ENCODE results near the gene UBE2K. TPM values are rescaled to one million over a fixed set of nuclear protein-coding genes. Genes with fewer than 3 reads are reported as not detected.

The UBE2K gene
- total and polyA plus RNA-seq, 2 donors from 2014 or later: 56.7 to 59.6 TPM

GRCh38 chr4:39761005-39761667, 63.2 kb downstream of the UBE2K start:
- H3K9me3 ChIP-seq (ENCODE audit: control insufficient read depth in 2 of 3, insufficient read depth in 1 of 3, low read length in 3 of 3): no peaks in the 10 kb centered on the region
- no peak for TF ChIP-seq CTCF (IDR thresholded peaks at IDR 0.05; ENCODE audit: borderline replicate concordance, extremely low read depth, insufficient read depth)
- H3K27me3 ChIP-seq (ENCODE audit: control insufficient read depth, insufficient read depth, low read length): no peaks in the 10 kb centered on the region
- H3K4me1 ChIP-seq (ENCODE audit: control insufficient read depth in 2 of 3, insufficient read depth in 2 of 3, low read depth in 1 of 3, low read length in 3 of 3): no peaks in the 10 kb centered on the region
- no peak overlapping the region for H3K9ac ChIP-seq (ENCODE audit: low read length in 3 of 3)
- intact Hi-C loops (cut with DNase I): no loop called here
- H3K27ac ChIP-seq (ENCODE audit: low read depth in 2 of 2, low read length in 2 of 2): no peak overlapping the region
- no peak overlapping the region for H3K4me3 ChIP-seq (ENCODE audit: low read length in 3 of 3)
- no peak for FAIRE-seq
- DNase-seq: no peak
- peaks cover 4 to 18% (median 8%) of the 10 kb centered on the region in 3 donors for H3K36me3 ChIP-seq (ENCODE audit: control insufficient read depth in 2 of 3, insufficient read depth in 3 of 3, low read length in 3 of 3)

- H3K4me3 ChIP-seq (ENCODE audit: low read length in 3 of 3): no peak overlapping the region
- no peak for TF ChIP-seq CTCF (IDR thresholded peaks at IDR 0.05; ENCODE audit: borderline replicate concordance, extremely low read depth, insufficient read depth)
- no peak for FAIRE-seq
- no peak overlapping the region for H3K27ac ChIP-seq (ENCODE audit: low read depth in 2 of 2, low read length in 2 of 2)
- H3K9me3 ChIP-seq (ENCODE audit: control insufficient read depth in 2 of 3, insufficient read depth in 1 of 3, low read length in 3 of 3): no peaks in the 10 kb centered on the region
- DNase-seq: peak in 2 of 5 donors; percentile 48 to 52
- peaks cover 0 to 15% (median 4%) of the 10 kb centered on the region in 3 donors for H3K36me3 ChIP-seq (ENCODE audit: control insufficient read depth in 2 of 3, insufficient read depth in 3 of 3, low read length in 3 of 3)
- no peak overlapping the region for H3K9ac ChIP-seq (ENCODE audit: low read length in 3 of 3)
- H3K27me3 ChIP-seq (ENCODE audit: control insufficient read depth, insufficient read depth, low read length): no peaks in the 10 kb centered on the region
- intact Hi-C loops (cut with DNase I): no loop called here
- H3K4me1 ChIP-seq (ENCODE audit: control insufficient read depth in 2 of 3, insufficient read depth in 2 of 3, low read depth in 1 of 3, low read length in 3 of 3): no peaks in the 10 kb centered on the region
Observed at GRCh38 chr4:39763714-39764572, 66.0 kb downstream of the UBE2K start.

GRCh38 chr4:39770005-39770404, 72.1 kb downstream of the UBE2K start:
- no peak overlapping the region for H3K27ac ChIP-seq (ENCODE audit: low read depth in 2 of 2, low read length in 2 of 2)
- H3K9ac ChIP-seq (ENCODE audit: low read length in 3 of 3): no peak overlapping the region
- H3K9me3 ChIP-seq (ENCODE audit: control insufficient read depth in 2 of 3, insufficient read depth in 1 of 3, low read length in 3 of 3): no peaks in the 10 kb centered on the region
- no peak for FAIRE-seq
- H3K4me1 ChIP-seq (ENCODE audit: control insufficient read depth in 2 of 3, insufficient read depth in 2 of 3, low read depth in 1 of 3, low read length in 3 of 3): no peaks in the 10 kb centered on the region
- no peaks in the 10 kb centered on the region for H3K27me3 ChIP-seq (ENCODE audit: control insufficient read depth, insufficient read depth, low read length)
- no peak for TF ChIP-seq CTCF (IDR thresholded peaks at IDR 0.05; ENCODE audit: borderline replicate concordance, extremely low read depth, insufficient read depth)
- H3K36me3 ChIP-seq (ENCODE audit: control insufficient read depth in 2 of 3, insufficient read depth in 3 of 3, low read length in 3 of 3): peaks cover 0 to 10% (median 4%) of the 10 kb centered on the region in 3 donors
- no peak for DNase-seq
- H3K4me3 ChIP-seq (ENCODE audit: low read length in 3 of 3): no peak overlapping the region
- intact Hi-C loops (cut with DNase I): no loop called here

Data from kidney (tissue), 14 donors.